ENCODE results near the gene NUP133.
"Not testable (repeated sequence)": the region's sequence is repeated elsewhere in the genome, so short reads cannot be mapped to it uniquely, and the experiment has no call there.

The NUP133 gene

DNA sequence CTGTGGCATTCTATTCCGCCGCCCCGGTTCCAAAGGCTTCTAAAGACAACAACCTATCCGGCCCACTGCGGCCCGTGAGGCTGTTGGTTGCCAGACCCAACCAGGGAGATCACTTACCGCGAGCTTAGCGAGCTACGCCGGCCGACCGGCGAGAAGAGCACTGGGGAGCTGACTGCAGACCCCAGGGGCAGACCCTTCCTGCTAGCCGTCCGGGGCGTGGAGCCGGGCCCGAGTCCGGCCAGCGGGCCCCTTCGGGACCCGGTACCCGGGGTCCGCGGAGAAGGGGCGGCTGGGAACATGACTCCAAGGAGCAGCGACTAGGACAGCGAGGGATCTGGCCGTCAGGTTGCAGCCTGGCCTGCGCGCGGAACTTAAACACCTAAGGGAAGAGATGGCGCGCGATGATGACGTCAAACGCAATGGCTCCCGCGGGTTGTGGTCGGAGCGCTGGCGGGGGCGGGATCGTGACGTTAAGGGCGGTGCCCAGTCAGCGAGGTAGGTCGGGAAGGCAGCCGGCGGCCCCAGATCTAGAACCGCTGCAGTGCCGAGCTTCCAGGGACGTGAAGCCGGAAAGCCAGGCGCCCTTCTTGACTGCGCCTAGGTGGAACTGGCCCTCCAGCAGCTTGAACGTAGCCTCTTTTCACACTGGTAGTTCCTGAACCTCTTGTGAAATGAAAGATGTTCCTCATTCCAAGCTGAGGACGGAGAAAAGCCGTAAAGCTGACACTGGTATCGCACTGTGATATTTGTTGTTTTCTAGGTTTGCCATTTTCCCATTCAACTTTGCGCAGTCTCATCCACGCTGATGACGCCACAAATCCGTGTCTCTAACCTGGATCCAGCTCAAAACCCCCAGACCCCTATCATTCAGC is at the start of gene NUP133:
TSS of gene NUP133 (minus strand) at position 391 of the 872 bp plus-strand sequence. CDS start at position 299, 92 bp downstream.
- peak; percentile 100 for DNase-seq

DNA sequence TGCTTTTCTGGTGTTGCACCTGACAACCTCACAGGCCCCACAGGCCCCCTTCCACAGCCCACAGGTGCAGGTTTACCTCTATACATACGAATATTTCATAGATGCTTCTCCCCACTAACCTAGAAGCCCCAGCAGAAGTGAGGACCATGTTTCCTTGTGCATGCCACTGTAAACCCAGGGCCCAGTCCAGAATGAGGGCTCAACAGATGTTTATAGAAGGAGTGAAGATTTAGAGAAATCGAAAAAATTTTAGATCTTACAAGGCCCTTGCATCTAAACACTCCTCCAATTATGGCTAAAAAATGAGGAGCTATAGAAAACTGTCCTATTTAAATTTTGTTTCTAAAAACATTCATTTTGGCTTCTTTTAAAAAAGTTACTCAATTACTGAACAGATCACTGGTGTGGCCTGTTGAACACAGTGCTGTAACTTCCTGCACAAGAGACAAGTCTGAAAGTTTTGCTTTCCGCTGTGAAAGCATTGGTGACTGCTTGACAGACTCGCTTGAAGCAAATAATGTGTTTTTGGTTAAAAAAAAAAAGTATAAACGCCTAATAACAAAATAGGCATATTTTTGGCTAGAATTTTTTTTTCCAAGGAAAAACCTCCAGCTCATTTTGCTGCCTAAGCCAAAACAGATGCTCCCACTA is 49.2 kb upstream of the NUP133 start:
- DNase-seq: no peak

DNA sequence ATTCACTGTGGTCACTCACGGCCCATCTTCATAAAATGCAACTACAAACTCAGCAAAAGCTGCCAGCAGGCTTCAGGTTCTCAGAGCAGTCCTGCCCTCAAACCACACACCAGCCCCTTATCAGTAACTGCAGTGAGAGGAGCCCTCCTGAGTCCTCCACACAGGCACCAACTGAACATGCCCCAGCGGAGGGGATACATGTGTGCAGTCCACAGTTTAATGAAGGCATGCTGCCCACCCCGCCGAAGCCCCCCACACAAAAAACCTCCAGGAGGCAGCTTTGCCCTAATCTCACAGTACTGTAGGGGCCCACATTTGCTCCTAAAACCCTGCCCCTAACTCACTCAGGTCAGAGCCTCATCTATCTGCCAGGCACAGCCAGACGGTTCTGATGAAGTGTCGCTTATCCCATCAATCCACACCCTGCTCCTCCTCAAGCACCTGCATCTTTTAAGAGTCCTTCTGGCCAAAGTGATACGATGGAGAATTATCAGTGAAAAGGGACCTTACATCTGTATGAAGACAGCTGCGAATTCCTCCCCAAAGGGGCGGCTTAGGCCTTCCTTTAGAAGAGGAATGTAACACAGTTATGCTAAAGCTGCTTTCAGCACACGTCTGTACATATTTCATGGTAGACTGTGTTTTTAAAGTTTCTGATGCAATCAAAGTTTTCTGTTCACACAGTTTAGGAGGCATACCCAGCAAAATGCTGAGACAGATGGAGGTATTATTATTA is 46.9 kb upstream of the NUP133 start:
- DNase-seq: no peak

DNA sequence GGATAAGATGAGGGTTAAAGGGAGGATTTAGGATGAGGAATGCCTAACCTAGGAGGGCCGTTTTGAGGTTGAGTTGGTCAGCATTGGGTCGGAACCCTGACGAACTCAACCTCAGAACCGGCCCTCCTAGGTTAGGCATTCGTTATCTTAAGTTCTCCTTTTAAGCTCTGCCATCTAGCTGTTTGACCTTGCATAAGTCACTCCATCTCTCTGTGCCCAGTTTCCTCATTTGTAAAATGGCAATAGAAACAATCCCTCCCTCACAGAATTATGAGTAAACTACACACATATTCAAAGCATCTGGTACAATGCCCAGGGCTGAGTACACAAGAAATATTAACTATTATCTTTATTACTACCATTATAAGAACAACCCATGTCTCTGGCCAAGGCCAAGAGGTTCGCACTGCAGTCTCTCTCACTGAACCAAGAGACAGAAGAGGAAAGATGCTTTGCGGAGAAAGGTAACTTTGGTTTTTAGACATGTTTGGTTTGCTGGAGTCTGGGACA is 45.5 kb upstream of the NUP133 start:
- no peak for DNase-seq

DNA sequence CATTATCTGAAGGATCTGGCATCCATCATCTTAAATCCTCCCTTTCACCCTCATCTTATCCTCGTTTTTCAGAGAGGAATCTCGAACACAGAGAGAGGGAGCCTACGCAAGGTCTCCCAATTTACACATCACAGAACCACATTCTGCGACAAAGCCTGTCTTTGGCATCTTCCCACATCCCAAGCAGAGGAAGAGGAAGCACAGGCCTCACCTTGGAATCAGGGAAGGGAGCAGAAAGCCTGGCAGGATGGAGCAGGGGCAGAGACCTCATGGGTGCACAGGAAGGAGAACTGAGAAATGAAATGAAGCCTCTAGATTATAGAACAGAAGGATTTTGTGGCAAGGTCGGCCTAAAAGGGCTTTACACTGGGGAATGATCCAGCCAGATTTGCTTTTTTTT is 44.6 kb upstream of the NUP133 start:
- no peak for DNase-seq

DNA sequence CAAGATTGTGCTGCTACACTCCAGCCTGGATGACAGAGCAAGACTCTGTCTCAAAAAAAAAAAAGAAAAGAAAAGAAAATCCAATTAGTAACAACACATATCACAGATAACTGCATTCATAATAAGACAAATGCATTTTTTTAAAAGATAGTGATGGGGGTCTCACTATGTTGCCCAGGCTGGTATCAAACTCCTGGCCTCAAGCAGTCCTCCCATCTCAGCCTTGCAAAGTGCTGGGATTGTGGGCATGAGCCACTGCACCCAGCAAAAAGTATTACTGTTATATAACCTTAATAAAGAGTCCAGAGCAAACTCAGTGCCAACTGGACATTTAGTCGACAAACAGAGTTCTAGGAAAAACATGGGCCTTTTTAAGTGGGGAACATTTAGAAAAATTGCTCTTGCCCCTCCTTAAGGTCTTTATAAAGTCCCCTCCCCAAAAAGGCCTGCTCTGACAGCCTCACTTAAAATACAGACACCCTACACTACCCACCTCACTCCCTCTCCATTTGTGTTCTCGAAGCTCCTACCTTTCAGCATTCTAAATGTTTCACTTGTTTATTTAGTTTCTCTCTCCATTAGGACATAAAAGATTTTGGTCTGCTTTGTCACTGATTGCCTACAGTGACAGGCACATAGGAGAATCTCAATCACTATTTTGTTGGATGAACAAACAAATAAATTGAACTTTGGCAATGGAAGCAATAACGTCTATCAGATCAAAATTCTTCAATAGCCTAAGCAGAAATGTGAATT is 42.8 kb upstream of the NUP133 start:
- no peak for DNase-seq

DNA sequence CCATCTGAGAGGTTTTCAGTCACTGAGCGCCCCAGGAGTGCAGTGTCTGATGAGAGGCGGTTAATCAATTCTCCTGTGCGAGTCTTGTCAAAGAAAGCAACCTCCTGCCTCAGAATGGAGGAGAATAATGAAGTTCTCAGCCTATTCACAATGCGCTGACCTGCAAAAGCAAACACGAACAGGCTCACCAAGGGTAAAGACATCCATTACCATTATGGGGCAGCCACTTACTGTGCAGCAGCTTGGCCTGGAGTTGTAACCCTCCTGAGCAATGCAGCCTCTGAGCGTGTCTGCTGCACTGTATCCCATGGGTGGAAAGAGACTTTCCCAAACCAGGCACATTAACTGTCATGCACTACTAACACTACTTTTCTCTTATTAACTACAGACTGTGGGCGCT is 39.4 kb upstream of the NUP133 start:
- no peak for DNase-seq

- no peak for DNase-seq
Measured at GRCh38 chr1:229544587-229544986, 36.4 kb upstream of the NUP133 start.

- no peak for DNase-seq
Measured at GRCh38 chr1:229539863-229540506, 31.8 kb upstream of the NUP133 start.

DNA sequence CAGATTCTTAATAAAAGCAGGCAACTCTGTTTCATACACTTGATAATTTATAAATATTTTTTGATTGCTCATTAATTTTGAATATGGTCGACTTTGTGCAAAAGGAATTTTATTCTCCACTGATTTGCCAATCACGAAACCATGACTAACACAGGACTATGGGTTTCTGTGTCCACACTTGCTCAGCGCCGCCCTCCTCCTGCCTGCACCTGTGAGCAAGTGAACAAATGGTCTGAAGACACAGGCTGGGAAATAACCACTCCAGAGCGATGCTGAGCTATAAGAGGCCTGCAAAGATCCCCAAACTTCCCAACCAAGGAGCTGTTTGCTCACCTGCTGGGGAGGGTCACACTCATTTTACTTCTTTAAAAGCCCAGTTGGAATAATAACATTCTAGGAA is 30.8 kb upstream of the NUP133 start:
- DNase-seq: no peak

DNA sequence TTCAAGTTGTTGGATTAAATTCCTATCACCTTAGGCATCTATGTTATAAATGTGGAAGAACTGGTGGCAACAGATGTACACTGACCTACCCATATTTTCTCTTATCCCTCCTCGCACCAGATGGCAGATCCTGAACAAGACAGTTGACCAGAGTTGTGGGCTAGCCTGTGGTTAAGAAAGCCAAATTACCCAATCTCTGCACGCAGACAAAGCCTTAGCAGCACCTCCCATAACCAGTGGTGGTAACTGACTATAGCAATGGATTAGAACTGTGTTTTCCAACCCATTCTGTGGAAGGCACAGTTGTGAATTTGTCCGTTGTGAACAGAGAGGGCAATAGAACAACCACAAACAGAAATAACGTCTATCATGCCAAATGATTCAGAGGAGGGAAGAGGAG is 29.8 kb upstream of the NUP133 start:
- no peak for DNase-seq

DNA sequence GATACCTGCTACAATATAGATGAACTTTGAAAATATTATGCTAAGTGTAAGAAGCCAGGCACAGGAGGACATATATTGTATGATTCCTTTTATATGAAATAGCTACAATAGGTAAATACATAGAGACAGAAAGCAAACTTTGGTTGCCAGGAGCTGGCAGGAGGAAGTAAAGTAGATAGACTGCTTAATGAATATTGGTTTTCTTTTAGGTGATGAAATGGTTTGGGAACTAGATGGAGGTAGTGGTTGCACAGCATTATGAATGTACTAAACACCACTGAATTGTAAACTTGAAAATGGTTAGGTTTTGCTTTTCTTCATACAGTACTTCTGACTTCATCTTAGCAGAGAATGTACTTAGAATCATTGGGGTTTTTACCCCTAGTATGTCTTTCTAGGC is 28.8 kb upstream of the NUP133 start:
- DNase-seq: no peak

GRCh38 chr1:229535230-229535629 is 27.1 kb upstream of the NUP133 start:
- DNase-seq: no peak

GRCh38 chr1:229531326-229531725 is 23.2 kb upstream of the NUP133 start:
- DNase-seq: no peak

DNA sequence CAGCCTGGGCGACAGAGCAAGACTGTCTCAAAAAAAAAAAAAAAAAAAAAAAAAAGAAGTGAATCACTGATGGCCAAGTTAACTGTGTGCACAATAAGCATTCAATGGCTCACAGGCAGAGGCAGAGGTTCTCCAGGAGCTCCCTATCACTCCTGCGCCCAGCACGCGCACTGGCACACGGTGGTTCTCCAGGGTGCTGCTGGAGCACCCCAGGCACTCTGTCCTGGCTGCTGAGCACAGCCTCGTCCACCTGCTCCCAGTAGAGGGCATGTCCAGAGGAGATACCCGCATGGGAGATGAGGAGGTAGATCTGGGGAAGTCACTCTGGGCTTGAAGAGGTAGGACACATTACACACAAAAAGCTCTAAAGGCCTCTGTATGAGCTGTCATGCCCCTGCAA is 21.5 kb upstream of the NUP133 start:
- no peak for DNase-seq

DNA sequence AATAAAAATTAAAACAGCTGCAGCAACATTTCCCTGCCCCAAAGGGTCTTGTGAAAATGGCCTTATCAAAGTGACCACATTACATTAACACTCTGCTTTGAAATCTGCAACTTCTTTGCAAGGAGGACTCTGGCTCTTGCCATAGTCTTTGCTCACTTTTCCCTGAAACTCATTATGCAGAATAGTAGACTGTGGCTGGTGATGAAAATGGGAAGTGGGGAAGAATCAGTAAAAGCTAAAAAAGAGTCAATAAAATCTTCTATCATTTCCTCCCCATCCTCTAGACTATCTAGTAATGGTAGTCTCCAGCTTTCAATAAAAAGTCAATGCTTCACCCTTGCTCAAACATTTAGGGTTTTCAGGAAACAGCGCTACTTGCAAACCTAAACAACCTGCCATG is 18.6 kb upstream of the NUP133 start:
- DNase-seq: no peak

- no peak for DNase-seq
Measured at GRCh38 chr1:229523052-229523451, 14.9 kb upstream of the NUP133 start.

GRCh38 chr1:229514578-229515275 is 6.6 kb upstream of the NUP133 start:
- DNase-seq: no peak

DNA sequence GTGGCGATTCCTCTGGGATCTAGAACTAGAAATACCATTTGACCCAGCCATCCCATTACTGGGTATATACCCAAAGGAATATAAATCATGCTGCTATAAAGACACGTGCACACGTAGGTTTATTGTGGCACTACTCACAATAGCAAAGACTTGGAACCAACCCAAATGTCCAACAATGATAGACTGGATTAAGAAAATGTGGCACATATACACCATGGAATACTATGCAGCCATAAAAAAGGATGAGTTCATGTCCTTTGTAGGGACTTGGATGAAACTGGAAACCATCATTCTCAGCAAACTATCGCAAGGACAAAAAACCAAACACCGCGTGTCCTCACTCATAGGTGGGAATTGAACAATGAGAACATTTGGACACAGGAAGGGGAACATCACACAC is 3.5 kb upstream of the NUP133 start:
- not testable (repeated sequence) for DNase-seq

GRCh38 chr1:229511201-229511600 is 3.1 kb upstream of the NUP133 start:
- DNase-seq: not testable (repeated sequence)

DNA sequence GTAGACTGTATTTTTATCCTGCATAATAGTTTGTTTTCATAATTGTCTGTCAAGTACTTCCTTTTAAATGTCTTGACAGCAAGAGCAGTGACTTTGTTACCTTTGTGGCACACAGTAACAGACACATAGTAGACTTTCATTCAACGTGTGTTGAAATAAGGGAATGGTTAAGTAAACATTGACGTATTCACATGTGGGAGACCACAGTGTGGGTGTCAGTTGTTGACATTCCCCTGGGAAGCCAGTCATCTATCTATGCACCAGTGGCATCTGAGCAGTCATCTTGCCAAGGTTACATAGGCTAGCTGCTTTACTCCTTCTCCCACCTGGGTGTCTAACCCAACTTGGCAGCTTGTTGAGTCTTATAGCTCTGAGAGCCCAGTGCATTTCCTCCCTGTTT is 1.4 kb upstream of the NUP133 start:
- no peak for DNase-seq

Data from activated CD8-positive, alpha-beta memory T cell treated with anti-CD3 and anti-CD28 coated beads, Interleukin-2, amount 50 U/mL, for 48 hours (primary cell).